HEK293 (cell line): Measurements from ENCODE around the gene DNAAF9.

Experiments used
- REST ChIP-seq: fragments of 450-650 bp; formaldehyde crosslinking; IDR thresholded peaks from 2 replicates; pipeline ENCODE4 v1.5.1; 2016; ENCODE audit warnings: missing biosample characterization, missing genetic modification characterization
- ZBTB8A ChIP-seq: fragments of 450-650 bp; formaldehyde crosslinking; IDR thresholded peaks from 2 replicates; pipeline ENCODE4 v1.5.1; 2016; ENCODE audit warnings: missing biosample characterization, missing genetic modification characterization
- ZNF221 ChIP-seq: fragments of 450-650 bp; formaldehyde crosslinking; IDR thresholded peaks from 2 replicates; pipeline ENCODE4 v1.5.1; 2017; ENCODE audit warnings: missing biosample characterization, missing genetic modification characterization, borderline replicate concordance
- ZNF311 ChIP-seq: fragments of 450-650 bp; formaldehyde crosslinking; IDR thresholded peaks from 2 replicates; pipeline ENCODE4 v1.5.1; 2017; ENCODE audit warnings: missing biosample characterization, missing genetic modification characterization, borderline replicate concordance
- ZNF391 ChIP-seq: fragments of 450-650 bp; formaldehyde crosslinking; IDR thresholded peaks from 2 replicates; pipeline ENCODE4 v1.5.1; 2016; ENCODE audit warnings: low read depth, missing biosample characterization, missing genetic modification characterization, borderline replicate concordance
- ZNF596 ChIP-seq: fragments of 450-650 bp; IDR thresholded peaks from 2 replicates; pipeline ENCODE4 v1.5.0; 2018; ENCODE audit warnings: missing biosample characterization, mild to moderate bottlenecking, missing genetic modification characterization, moderate library complexity
- ZNF707 ChIP-seq: fragments of 450-650 bp; formaldehyde crosslinking; IDR thresholded peaks from 2 replicates; pipeline ENCODE4 v1.5.1; 2016; ENCODE audit warnings: missing biosample characterization, missing genetic modification characterization
- ZNF768 ChIP-seq: fragments of 450-650 bp; formaldehyde crosslinking; IDR thresholded peaks from 2 replicates; pipeline ENCODE4 v1.5.1; 2018; ENCODE audit warnings: missing biosample characterization, mild to moderate bottlenecking, missing genetic modification characterization
- TF ChIP-seq, protein P1 (sequence below): fragments of 450-650 bp; formaldehyde crosslinking; IDR thresholded peaks from 2 replicates; pipeline ENCODE4 v1.5.1; 2016; ENCODE audit warnings: missing biosample characterization, missing genetic modification characterization

GRCh38 chr20:3414122-3414521 is 6.7 kb upstream of the DNAAF9 start:
- TF ChIP-seq REST (tag by site-specific recombination) (no peak), ZNF768 (tag by site-specific recombination) (no peak), ZNF391 (tag by site-specific recombination) (no peak), ZNF311 (no peak), ZNF596 (no peak), ZBTB8A (tag by site-specific recombination) (no peak), ZNF221 (no peak), ZNF707 (tag by site-specific recombination) (no peak)
- TF ChIP-seq, protein P1, sequence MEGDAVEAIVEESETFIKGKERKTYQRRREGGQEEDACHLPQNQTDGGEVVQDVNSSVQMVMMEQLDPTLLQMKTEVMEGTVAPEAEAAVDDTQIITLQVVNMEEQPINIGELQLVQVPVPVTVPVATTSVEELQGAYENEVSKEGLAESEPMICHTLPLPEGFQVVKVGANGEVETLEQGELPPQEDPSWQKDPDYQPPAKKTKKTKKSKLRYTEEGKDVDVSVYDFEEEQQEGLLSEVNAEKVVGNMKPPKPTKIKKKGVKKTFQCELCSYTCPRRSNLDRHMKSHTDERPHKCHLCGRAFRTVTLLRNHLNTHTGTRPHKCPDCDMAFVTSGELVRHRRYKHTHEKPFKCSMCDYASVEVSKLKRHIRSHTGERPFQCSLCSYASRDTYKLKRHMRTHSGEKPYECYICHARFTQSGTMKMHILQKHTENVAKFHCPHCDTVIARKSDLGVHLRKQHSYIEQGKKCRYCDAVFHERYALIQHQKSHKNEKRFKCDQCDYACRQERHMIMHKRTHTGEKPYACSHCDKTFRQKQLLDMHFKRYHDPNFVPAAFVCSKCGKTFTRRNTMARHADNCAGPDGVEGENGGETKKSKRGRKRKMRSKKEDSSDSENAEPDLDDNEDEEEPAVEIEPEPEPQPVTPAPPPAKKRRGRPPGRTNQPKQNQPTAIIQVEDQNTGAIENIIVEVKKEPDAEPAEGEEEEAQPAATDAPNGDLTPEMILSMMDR (tag by site-specific recombination) = no peak
